GM12873 (cell line): ENCODE measurements around the gene STARD9.

Experiments
- TF ChIP-seq, protein P1 (sequence below): IDR thresholded peaks from 2 replicates; pipeline ENCODE4 v1.5.1; 2012; ENCODE audit warnings: low read depth, mild to moderate bottlenecking, moderate library complexity, low read length, control low read depth; ENCODE audit not compliant: insufficient read depth; ENCODE audit errors: missing control alignments

Gene STARD9

DNA sequence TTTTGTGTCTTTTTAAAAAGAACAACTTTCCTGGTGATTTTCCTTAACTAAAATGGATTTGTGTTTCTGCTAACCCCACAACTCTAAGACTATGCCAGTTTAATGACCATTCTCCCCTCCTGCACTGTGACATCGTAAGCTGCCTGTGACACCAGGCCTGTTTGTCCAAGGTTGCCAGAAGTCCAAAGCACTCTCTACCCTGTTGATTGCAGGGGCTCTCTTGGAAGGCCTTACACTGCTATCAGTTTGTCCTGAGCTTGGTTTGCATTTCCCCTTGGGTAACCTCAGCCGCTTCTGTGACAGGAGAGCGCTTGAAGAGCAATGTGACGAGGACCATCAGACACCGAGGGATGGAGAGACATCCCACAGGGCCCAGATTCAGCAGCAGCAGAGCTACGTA, 105.7 kb downstream of the STARD9 start:
- TF ChIP-seq, protein P1, sequence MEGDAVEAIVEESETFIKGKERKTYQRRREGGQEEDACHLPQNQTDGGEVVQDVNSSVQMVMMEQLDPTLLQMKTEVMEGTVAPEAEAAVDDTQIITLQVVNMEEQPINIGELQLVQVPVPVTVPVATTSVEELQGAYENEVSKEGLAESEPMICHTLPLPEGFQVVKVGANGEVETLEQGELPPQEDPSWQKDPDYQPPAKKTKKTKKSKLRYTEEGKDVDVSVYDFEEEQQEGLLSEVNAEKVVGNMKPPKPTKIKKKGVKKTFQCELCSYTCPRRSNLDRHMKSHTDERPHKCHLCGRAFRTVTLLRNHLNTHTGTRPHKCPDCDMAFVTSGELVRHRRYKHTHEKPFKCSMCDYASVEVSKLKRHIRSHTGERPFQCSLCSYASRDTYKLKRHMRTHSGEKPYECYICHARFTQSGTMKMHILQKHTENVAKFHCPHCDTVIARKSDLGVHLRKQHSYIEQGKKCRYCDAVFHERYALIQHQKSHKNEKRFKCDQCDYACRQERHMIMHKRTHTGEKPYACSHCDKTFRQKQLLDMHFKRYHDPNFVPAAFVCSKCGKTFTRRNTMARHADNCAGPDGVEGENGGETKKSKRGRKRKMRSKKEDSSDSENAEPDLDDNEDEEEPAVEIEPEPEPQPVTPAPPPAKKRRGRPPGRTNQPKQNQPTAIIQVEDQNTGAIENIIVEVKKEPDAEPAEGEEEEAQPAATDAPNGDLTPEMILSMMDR: no peak

DNA sequence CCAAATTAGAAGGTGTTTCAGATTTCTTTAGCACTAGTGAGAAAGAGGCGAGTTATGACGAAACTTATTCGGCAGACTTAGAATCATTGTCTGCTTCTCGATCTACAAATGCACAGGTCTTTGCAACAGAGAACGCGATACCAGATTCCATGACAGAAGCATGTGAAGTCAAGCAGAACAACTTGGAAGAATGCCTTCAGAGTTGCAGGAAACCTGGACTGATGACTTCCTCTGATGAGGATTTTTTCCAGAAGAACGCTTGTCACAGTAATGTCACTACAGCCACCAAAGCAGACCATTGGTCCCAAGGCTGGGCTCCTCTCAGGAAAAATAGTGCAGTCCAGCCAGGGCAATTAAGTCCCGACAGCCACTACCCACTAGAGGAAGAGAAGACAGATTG, 110.9 kb downstream of the STARD9 start:
- TF ChIP-seq, protein P1: no peak

DNA sequence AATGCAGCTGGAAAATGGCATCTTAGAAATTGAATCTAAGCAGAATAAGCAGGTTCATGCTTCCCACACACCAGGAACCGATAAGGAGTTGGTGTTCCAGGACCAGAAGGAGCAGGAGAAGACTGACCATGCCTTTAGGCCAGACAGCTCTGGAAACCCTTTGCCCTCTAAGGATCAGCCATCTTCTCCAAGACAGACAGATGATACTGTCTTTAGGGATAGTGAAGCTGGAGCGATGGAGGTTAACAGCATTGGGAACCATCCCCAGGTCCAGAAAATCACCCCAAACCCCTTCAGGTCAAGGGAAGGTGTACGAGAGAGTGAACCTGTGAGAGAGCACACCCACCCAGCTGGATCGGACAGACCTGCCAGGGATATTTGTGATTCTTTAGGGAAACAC, 112.3 kb downstream of the STARD9 start:
- TF ChIP-seq, protein P1: no peak

DNA sequence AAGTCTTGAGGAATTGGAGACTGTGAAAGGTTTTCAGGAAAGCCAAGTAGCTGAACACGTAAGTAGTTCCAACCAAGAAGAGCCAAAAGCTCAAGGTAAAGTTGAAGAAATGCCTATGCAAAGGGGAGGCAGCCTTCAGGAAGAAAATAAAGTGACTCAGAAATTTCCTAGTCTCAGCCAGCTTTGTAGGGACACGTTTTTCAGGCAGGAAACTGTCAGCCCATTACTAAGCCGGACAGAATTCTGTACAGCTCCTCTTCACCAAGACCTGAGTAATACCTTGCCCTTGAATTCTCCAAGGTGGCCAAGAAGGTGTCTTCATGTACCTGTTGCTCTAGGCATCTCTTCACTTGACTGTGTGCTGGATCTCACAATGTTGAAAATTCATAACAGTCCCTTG, 112.9 kb downstream of the STARD9 start:
- TF ChIP-seq, protein P1: no peak

DNA sequence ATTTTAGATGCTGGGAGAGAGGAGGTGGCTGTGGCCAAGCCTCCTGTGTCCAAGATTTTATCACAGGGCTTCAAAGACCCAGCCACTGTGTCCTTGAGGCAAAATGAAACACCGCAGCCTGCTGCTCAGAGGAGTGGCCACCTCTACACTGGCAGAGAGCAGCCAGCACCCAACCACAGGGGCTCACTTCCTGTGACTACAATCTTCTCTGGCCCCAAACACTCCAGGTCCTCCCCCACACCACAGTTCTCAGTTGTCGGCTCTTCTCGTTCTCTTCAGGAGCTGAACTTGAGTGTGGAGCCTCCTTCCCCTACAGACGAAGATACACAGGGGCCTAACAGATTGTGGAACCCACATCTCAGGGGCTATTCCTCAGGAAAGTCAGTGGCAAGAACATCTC, 115.9 kb downstream of the STARD9 start:
- TF ChIP-seq, protein P1: no peak

DNA sequence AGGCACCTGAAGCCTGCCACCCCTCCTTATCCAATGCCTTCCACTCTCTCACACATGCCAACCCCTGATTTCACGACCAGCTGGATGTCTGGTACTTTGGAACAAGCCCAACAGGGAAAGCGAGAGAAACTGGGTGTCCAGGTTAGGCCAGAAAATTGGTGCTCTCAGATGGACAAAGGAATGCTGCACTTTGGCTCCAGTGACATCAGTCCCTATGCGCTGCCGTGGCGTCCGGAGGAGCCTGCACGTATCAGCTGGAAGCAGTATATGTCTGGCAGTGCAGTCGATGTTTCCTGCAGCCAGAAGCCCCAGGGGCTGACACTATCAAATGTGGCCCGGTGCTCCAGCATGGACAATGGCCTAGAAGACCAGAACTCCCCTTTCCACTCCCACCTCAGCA, 116.4 kb downstream of the STARD9 start:
- TF ChIP-seq, protein P1: no peak

DNA sequence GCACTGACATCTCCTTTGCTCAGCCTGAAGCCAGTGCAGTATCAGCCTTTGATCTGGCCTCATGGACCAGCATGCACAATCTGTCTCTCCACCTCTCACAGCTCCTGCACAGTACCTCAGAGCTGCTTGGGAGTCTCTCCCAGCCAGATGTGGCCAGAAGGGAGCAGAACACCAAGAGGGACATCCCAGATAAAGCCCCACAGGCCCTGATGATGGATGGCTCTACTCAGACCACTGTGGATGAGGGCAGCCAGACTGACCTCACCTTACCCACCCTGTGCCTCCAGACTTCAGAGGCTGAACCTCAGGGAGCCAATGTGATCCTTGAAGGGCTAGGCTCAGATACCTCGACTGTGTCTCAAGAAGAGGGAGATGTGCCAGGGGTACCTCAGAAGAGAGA, 117.1 kb downstream of the STARD9 start:
- TF ChIP-seq, protein P1: no peak
